NOMO-1 treated with DMSO at 0.1 percent for 48 hours (cell line): ENCODE data around the gene DLG2.

Experiments used
- DNase-seq: peaks from one replicate; lab custom pipeline; 2025; ENCODE audit not compliant: unreplicated experiment; lab: John Stamatoyannopoulos, UW

The DLG2 gene

GRCh38 chr11:83528877-83529276 is 2098.3 kb downstream of the DLG2 start:
- DNase-seq = no peak

GRCh38 chr11:83528225-83528624 is 2098.9 kb downstream of the DLG2 start:
- DNase-seq = no peak

GRCh38 chr11:83523676-83524075 is 2103.5 kb downstream of the DLG2 start:
- no peak for DNase-seq

GRCh38 chr11:83522911-83523310 is 2104.2 kb downstream of the DLG2 start:
- DNase-seq = no peak

GRCh38 chr11:83521647-83522596 is 2105.2 kb downstream of the DLG2 start:
- DNase-seq = no peak

GRCh38 chr11:83520849-83521248 is 2106.3 kb downstream of the DLG2 start:
- DNase-seq = no peak

GRCh38 chr11:83511646-83512045 is 2115.5 kb downstream of the DLG2 start:
- no peak for DNase-seq

GRCh38 chr11:83510530-83511460 is 2116.3 kb downstream of the DLG2 start:
- DNase-seq = no peak

- DNase-seq = peak; percentile 34
Measured at GRCh38 chr11:83508804-83509203, 2118.3 kb downstream of the DLG2 start.

- no peak for DNase-seq
Measured at GRCh38 chr11:83502041-83502440, 2125.1 kb downstream of the DLG2 start.

GRCh38 chr11:83493917-83494316 is 2133.2 kb downstream of the DLG2 start:
- no peak for DNase-seq

GRCh38 chr11:83493034-83493433 is 2134.1 kb downstream of the DLG2 start:
- no peak for DNase-seq

- no peak for DNase-seq
Measured at GRCh38 chr11:83483808-83484207, 2143.3 kb downstream of the DLG2 start.

GRCh38 chr11:83480811-83481210 is 2146.3 kb downstream of the DLG2 start:
- DNase-seq = no peak

GRCh38 chr11:83480251-83480650 is 2146.9 kb downstream of the DLG2 start:
- DNase-seq = no peak

GRCh38 chr11:83477772-83478171 is 2149.4 kb downstream of the DLG2 start:
- DNase-seq = peak; percentile 19

- no peak for DNase-seq
Measured at GRCh38 chr11:83475760-83476159, 2151.4 kb downstream of the DLG2 start.

- no peak for DNase-seq
Measured at GRCh38 chr11:83473743-83474142, 2153.4 kb downstream of the DLG2 start.

GRCh38 chr11:83472806-83473205 is 2154.3 kb downstream of the DLG2 start:
- no peak for DNase-seq

GRCh38 chr11:83471831-83472727 is 2155.1 kb downstream of the DLG2 start:
- no peak for DNase-seq

- no peak for DNase-seq
Measured at GRCh38 chr11:83467837-83468236, 2159.3 kb downstream of the DLG2 start.
